MCF 10A (cell line): Measurements from ENCODE around the gene GPR78. TPM values are rescaled to one million over a fixed set of nuclear protein-coding genes. Genes with fewer than 3 reads are reported as not detected.

Experiments
- BruUV-seq: library from RNA; stranded (reverse); fragments of 400-500 nt; replicated peaks from 2 replicates; lab custom pipeline; 2021; lab: Mats Ljungman, UMichigan
- CTCF ChIA-PET: fragments of 300-600 bp; sonication (Branson Sonifier 250); formaldehyde crosslinking; extraction: SDS; loops from one replicate; lab custom pipeline; 2021; ENCODE audit warnings: antibody characterized with exemption, inconsistent platforms; lab: Yijun Ruan, JAX
- POLR2A ChIA-PET: fragments of 300-600, 350-650 bp; sonication (Branson Sonifier 250); formaldehyde crosslinking; extraction: SDS; loops from one replicate; lab custom pipeline; 2020; ENCODE audit warnings: antibody characterized with exemption, inconsistent platforms; lab: Yijun Ruan, JAX
- DNase-seq: peaks from one replicate; pipeline ENCODE4 v3.0.0-alpha.2; 2018; ENCODE audit not compliant: unreplicated experiment
- H3K27ac Mint-ChIP-seq: one replicate; pipeline ENCODE4 v1.8.0; 2022; ENCODE audit warnings: mild to moderate bottlenecking, low read depth, mixed read lengths; ENCODE audit not compliant: unreplicated experiment
- H3K27me3 Mint-ChIP-seq: one replicate; pipeline ENCODE4 v1.8.0; 2022; ENCODE audit warnings: mixed read lengths; ENCODE audit not compliant: insufficient read depth, unreplicated experiment
- H3K36me3 Mint-ChIP-seq: one replicate; pipeline ENCODE4 v1.8.0; 2022; ENCODE audit warnings: mild to moderate bottlenecking, moderate library complexity, mixed read lengths; ENCODE audit not compliant: insufficient read depth, unreplicated experiment
- H3K4me1 Mint-ChIP-seq: one replicate; pipeline ENCODE4 v1.8.0; 2022; ENCODE audit warnings: mixed read lengths; ENCODE audit not compliant: insufficient read depth, unreplicated experiment
- H3K4me3 Mint-ChIP-seq: one replicate; pipeline ENCODE4 v1.8.0; 2022; ENCODE audit warnings: mild to moderate bottlenecking, moderate library complexity, mixed read lengths; ENCODE audit not compliant: unreplicated experiment
- H3K9me3 Mint-ChIP-seq: one replicate; pipeline ENCODE4 v1.8.0; 2022; ENCODE audit warnings: mixed read lengths; ENCODE audit not compliant: unreplicated experiment
- intact Hi-C: fragments of 100-400 bp; cut with micrococcal nuclease; formaldehyde crosslinking; loops from 2 replicates; pipeline ENCODE4 v1.14.1; 2022
- total RNA-seq: library from RNA; stranded (reverse); gene quantifications from 2 replicates; pipeline ENCODE4 v1.2.3, GENCODE V29; 2022
- TF ChIP-seq, protein P1 (sequence below): fragments of 200-600 bp; IDR thresholded peaks from one replicate; pipeline ENCODE4 v1.8.0; 2022; ENCODE audit warnings: antibody characterized with exemption, mild to moderate bottlenecking; ENCODE audit not compliant: unreplicated experiment

The GPR78 gene
- total RNA-seq, 1 experiment from 2014 or later: not detected

DNA sequence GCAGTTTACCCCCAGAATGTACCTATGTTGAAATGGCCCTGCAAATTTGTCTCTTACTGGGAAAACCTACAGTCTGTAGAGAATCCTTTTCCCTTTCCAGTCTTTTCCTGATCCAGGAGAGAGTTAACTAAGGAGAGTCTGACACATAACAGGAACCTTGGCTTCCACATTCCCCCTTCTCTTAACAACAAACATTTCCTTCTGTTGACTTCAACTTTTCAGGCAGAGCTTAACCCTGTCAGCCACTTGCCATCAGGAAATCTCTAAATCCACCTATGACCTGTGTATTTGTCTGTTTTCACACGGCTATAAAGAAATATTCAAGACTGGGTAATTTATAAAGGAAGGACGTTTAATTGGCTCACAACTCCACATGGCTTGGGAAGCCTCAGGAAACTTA, 45.6 kb upstream of the GPR78 start:
- CTCF ChIA-PET: interaction anchor here (0.6 kb wide), 1 partner anchor 43 kb away, joined by 3 read pairs; no protein-coding TSS in a partner anchor

DNA sequence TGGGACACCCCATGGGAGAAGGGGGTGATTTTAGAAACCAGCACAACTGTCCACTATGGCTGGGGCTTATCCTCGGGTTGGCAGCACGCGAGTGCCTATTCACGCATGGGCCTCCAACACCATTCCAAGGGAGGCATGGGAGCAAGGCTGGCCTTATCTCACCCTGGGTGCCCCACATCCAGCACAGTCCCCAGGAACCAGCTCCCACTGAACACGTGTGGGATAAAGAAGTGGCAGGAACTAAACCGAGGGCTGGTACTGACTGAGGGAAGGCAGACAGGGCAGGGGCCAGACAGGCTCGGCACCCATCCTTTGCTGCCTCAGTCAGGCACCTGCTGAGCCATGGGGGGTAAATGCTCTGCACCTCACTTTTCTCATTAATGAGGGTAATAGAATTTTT, 43.7 kb upstream of the GPR78 start:
- intact Hi-C loops: loop anchor here (5.0 kb wide), 2 partner anchors 51 to 69 kb away; no protein-coding TSS in a partner anchor
- no peaks in the 10 kb centered on the region for H3K27me3 Mint-ChIP-seq
- H3K9me3 Mint-ChIP-seq: no peaks in the 10 kb centered on the region
- TF ChIP-seq, protein P1, sequence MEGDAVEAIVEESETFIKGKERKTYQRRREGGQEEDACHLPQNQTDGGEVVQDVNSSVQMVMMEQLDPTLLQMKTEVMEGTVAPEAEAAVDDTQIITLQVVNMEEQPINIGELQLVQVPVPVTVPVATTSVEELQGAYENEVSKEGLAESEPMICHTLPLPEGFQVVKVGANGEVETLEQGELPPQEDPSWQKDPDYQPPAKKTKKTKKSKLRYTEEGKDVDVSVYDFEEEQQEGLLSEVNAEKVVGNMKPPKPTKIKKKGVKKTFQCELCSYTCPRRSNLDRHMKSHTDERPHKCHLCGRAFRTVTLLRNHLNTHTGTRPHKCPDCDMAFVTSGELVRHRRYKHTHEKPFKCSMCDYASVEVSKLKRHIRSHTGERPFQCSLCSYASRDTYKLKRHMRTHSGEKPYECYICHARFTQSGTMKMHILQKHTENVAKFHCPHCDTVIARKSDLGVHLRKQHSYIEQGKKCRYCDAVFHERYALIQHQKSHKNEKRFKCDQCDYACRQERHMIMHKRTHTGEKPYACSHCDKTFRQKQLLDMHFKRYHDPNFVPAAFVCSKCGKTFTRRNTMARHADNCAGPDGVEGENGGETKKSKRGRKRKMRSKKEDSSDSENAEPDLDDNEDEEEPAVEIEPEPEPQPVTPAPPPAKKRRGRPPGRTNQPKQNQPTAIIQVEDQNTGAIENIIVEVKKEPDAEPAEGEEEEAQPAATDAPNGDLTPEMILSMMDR: no peak
- DNase-seq: no peak
- no TSS peak for BruUV-seq
- POLR2A ChIA-PET: interaction anchor here (0.8 kb wide), 1 partner anchor 8 kb away, joined by 4 read pairs; no protein-coding TSS in a partner anchor
- CTCF ChIA-PET: interaction anchor here (0.9 kb wide), 1 partner anchor 14 kb away, joined by 5 read pairs; no protein-coding TSS in a partner anchor
- H3K27ac Mint-ChIP-seq: no peak overlapping the region
- H3K4me3 Mint-ChIP-seq: no peak overlapping the region
- H3K36me3 Mint-ChIP-seq: peaks cover 6% of the 10 kb centered on the region
- peaks cover 33% of the 10 kb centered on the region for H3K4me1 Mint-ChIP-seq

More for the DNA sequence above, 45.6 kb upstream of the GPR78 start:
- Mint-ChIP-seq H3K36me3 (peaks cover 6% of the 10 kb centered on the region), H3K4me3 (peak overlapping the region; percentile 24), H3K9me3 (no peaks in the 10 kb centered on the region), H3K27ac (peak overlapping the region; percentile 47), H3K4me1 (peaks cover 33% of the 10 kb centered on the region), H3K27me3 (no peaks in the 10 kb centered on the region)
- no TSS peak for BruUV-seq
- intact Hi-C loops: loop anchor here (5.0 kb wide), 2 partner anchors 53 to 67 kb away; no protein-coding TSS in a partner anchor
- POLR2A ChIA-PET: no interaction called here
- TF ChIP-seq, protein P1: no peak
- no peak for DNase-seq

DNA sequence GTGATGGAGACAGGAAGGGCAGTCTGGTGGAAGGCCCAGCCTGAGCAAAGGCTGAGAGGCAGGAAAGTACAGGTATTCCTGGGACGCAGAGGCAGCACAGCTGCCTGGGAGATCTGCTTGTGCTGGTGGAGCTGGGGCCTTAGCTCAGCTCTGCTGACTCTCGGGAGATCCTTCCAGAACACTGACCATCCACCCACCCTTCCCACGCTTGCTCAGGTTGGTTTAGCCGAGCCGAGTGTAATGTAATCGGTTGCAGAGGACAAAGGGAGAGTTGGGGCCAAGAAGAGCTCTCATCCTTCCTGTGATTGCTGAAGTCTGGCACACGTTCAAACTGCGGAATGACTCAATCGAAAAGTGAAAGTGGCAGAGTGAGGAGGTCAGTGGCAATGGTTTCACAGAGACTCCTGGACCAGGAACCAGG, 43.1 kb upstream of the GPR78 start:
- TF ChIP-seq, protein P1: no peak
- POLR2A ChIA-PET: interaction anchor here (0.8 kb wide), 2 partner anchors 9 to 68 kb away, joined by 3 to 4 read pairs; no protein-coding TSS in a partner anchor
- no peaks in the 10 kb centered on the region for H3K27me3 Mint-ChIP-seq
- H3K36me3 Mint-ChIP-seq: peaks cover 6% of the 10 kb centered on the region
- no peak overlapping the region for H3K27ac Mint-ChIP-seq
- peaks cover 33% of the 10 kb centered on the region for H3K4me1 Mint-ChIP-seq
- CTCF ChIA-PET: interaction anchor here (0.8 to 0.9 kb wide), 2 partner anchors 15 to 380 kb away, joined by 3 to 5 read pairs; no protein-coding TSS in a partner anchor
- H3K9me3 Mint-ChIP-seq: no peaks in the 10 kb centered on the region
- BruUV-seq: no TSS peak
- peak; percentile 99 for DNase-seq
- H3K4me3 Mint-ChIP-seq: no peak overlapping the region
- intact Hi-C loops: loop anchor here (5.0 kb wide), 2 partner anchors 50 to 70 kb away; no protein-coding TSS in a partner anchor

DNA sequence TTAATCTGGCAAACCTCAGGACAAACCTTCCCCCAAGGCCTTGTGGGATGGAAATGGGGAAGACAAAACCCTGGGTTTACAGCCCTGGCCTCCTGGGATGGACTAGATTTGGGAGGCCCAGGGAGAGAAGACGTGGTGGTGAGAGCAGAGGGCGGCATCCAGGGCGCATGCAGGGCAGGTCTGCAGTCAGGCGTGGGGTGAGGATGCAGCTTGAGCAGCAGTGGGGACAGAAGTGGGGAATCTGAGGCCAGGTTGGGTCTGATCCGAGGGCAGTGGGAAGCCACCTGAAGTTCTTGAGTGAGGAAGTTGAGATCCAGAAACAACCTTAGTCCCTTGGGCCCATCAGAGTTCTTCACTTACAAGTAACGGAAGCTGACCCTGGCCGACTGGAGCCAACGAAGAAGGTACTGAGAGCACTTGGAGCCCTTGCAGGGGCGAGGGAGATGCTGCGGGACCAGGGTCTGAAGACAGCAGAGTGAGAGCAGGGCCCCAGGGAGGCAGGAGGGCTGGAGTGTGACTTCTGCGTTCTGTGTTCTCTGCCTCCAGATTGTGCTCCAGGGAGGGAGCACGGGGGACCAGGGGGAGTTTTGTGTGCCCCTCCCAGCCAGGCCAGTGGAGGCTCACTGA, 42.0 kb upstream of the GPR78 start:
- DNase-seq: no peak
- no TSS peak for BruUV-seq
- ChIA-PET CTCF (interaction anchor here (0.6 kb wide), 1 partner anchor 9 kb away, joined by 3 read pairs; no protein-coding TSS in a partner anchor), POLR2A (no interaction called here)
- intact Hi-C loops: loop anchor here (1.0 to 5.0 kb wide), 3 partner anchors 9 to 71 kb away; no protein-coding TSS in a partner anchor
- no peak overlapping the region for H3K27ac Mint-ChIP-seq
- no peaks in the 10 kb centered on the region for H3K27me3 Mint-ChIP-seq
- peaks cover 6% of the 10 kb centered on the region for H3K36me3 Mint-ChIP-seq
- no peaks in the 10 kb centered on the region for H3K9me3 Mint-ChIP-seq
- TF ChIP-seq, protein P1: no peak
- peaks cover 33% of the 10 kb centered on the region for H3K4me1 Mint-ChIP-seq
- H3K4me3 Mint-ChIP-seq: no peak overlapping the region
